Heart left ventricle (tissue), 16 donors: Measurements from ENCODE around the gene GRIPAP1. TPM values are rescaled to one million over a fixed set of nuclear protein-coding genes. Genes with fewer than 3 reads are reported as not detected.

ENCODE experiments used
- ATAC-seq, 4 donors: fragments of 200-7000 bp; cut with Tn5 transposase; one replicate each; pipeline ENCODE4 v1.9.1; 2020 to 2022; ENCODE audit warnings: moderate library complexity in 4 of 4, mild to moderate bottlenecking in 3 of 4, moderate number of reproducible peaks in 1 of 4
- DNase-seq, 5 donors: peaks; one replicate each; pipeline ENCODE4 v3.0.0-alpha.2; 2020
- H3K27ac ChIP-seq, 12 donors: fragments of 200-600 bp; sonication (generic) in 4 of 12; one replicate each; pipeline versions ENCODE4 v1.5.0 to v1.8.0; 2016 to 2022; ENCODE audit warnings: mild to moderate bottlenecking in 2 of 12
- H3K27me3 ChIP-seq, 9 donors: fragments of 200-600 bp; sonication (generic) in 2 of 9; one replicate each; pipeline versions ENCODE4 v1.5.1 to v1.8.0; 2016 to 2022; ENCODE audit warnings: mild to moderate bottlenecking in 3 of 9
- H3K36me3 ChIP-seq, 9 donors: fragments of 200-600 bp; sonication (generic) in 2 of 9; one replicate each; pipeline versions ENCODE4 v1.5.0 to v1.8.0; 2018 to 2022; ENCODE audit warnings: mild to moderate bottlenecking in 2 of 9
- H3K4me1 ChIP-seq, 12 donors: fragments of 200-600 bp; sonication (generic) in 4 of 12; one replicate each; pipeline versions ENCODE4 v1.5.0 to v1.8.0; 2016 to 2022; ENCODE audit warnings: mild to moderate bottlenecking in 3 of 12
- H3K4me3 ChIP-seq, 12 donors: fragments of 200-600 bp; sonication (generic) in 4 of 12; one replicate each; pipeline versions ENCODE4 v1.5.0 to v1.8.0; 2017 to 2022; ENCODE audit warnings: mild to moderate bottlenecking in 9 of 12, moderate library complexity in 4 of 12
- H3K9me3 ChIP-seq, 12 donors: fragments of 200-600 bp; sonication (generic) in 4 of 12; one replicate each; pipeline versions ENCODE4 v1.5.0 to v1.8.0; 2016 to 2022; ENCODE audit warnings: mild to moderate bottlenecking in 1 of 12
- CTCF ChIP-seq, 12 donors: fragments of 200-600 bp; sonication (generic) in 4 of 12; IDR thresholded peaks; one replicate each; pipeline versions ENCODE4 v1.5.0 to v1.8.0; 2018 to 2022; ENCODE audit warnings: antibody characterized with exemption in 12 of 12, mild to moderate bottlenecking in 5 of 12
- POLR2A ChIP-seq, 2 donors: fragments of 450-650 bp; IDR thresholded peaks; one replicate each; pipeline ENCODE4 v1.6.1; 2017; ENCODE audit warnings: antibody characterized with exemption in 2 of 2, mild to moderate bottlenecking in 2 of 2, moderate library complexity in 2 of 2
- WGBS, 4 donors: extraction: QIAGEN DNeasy Blood & Tissue Kit in 2 of 4; methylation state at CpG; one replicate each; pipeline versions ENCODE4 v1.1.5 to v1.1.7; 2013 to 2018; 5-methylcytosine and 5-hydroxymethylcytosine counted together
- intact Hi-C, 10 donors: fragments of 100-400 bp; cut with DNase I; formaldehyde crosslinking; loops; one replicate each; pipeline versions ENCODE4 v1.11.1 to v1.14.2; 2022
- polyA plus RNA-seq, 2 donors: library from polyadenylated mRNA; stranded (reverse); fragments of 200-250 nt; gene quantifications; one replicate each; pipeline ENCODE4 v1.2.3, GENCODE V29; 2013
- total RNA-seq, 9 donors: library from RNA; depleted of rRNA in 2 of 9; stranded (reverse); fragments of >200 nt in 2 of 9; fragmentation: NEBNext Ultra II Directional in 3 of 9; extraction: Animal tissue kit (Norgen Biotek cat#: 25700) in 3 of 9; gene quantifications; one replicate each; pipeline versions ENCODE4 v1.1.0 to v1.2.4, GENCODE V29; 2016 to 2023
- donor health status: ischemic (EF 13 %, LVEDD 7.1; RV severe dilation, severe dysfunction).
- donor health status: healthy with polysubstance abuse.
- donor health status: DM: no; HTN: yes; CAD: no.
- donor health status: DM: no; HTN: no; CAD: no.
- donor health status: ischemic (EF 25% LVEDD 6.9; RV normal size, moderate dysfunction).
- donor health status: ischemic (EF 25% LVEDD 5.7; RV mildly dilated, moderate dysfunction).
- donor health status: healthy.
- donor health status: DM: yes; HTN: yes; CAD: no.
- donor health status: ischemic (EF 35%, LVEDD 5.7; RV mildly dilated, moderate dysfunction).
- donor health status: nonischemic (EF 11% LVEDD 7.7; RV severe dilation, severe dysfunction).
- donor health status: DM: yes; HTN: yes; CAD: no.
- donor health status: PGD.
- donor health status: ischemic (EF 29% LVEDD 5.4; RV normal size, mild dysfunction).
- donor health status: nonischemic (EF 23%, LVEDD 6.1; RV moderate dilation, normal function).

Gene GRIPAP1
- total and polyA plus RNA-seq, 11 donors, result 11.4 to 41.6 (median 19.4) TPM

GRCh38 chrX:49030283-49030682 is 28.2 kb upstream of the GRIPAP1 start:
- Histone ChIP-seq H3K27me3 (no peaks in the 10 kb centered on the region), H3K9me3 (no peaks in the 10 kb centered on the region), H3K27ac (no peak overlapping the region), H3K4me3 (no peak overlapping the region), H3K4me1 (peaks cover 0 to 8% (median 0%) of the 10 kb centered on the region in 12 donors), H3K36me3 (peaks cover 0 to 61% (median 41%) of the 10 kb centered on the region in 9 donors)
- ATAC-seq (peak in 1 of 4 donors; percentile 38), DNase-seq (no peak)
- TF ChIP-seq POLR2A (IDR thresholded peaks at IDR 0.05), result no peak
- TF ChIP-seq CTCF (IDR thresholded peaks at IDR 0.05), result no peak
- intact Hi-C loops, result loop anchor here in 1 of 10 donors (10.0 kb wide), 1 partner anchor 55 kb away; the partner anchor contains the start of gene KCND1
- 73 to 80% (median 77%) methylated on average over 5 to 6 of the region's 6 CpGs for WGBS, 4 donors

GRCh38 chrX:49029876-49030275 is 27.8 kb upstream of the GRIPAP1 start:
- no peaks in the 10 kb centered on the region for H3K9me3 ChIP-seq
- no peak overlapping the region for H3K4me3 ChIP-seq
- DNase-seq (no peak), ATAC-seq (peak in 3 of 4 donors; percentile 11 to 32 (median 27))
- 77 to 89% (median 84%) methylated on average over 6 of the region's 6 CpGs for whole genome bisulfite sequencing, 4 donors
- peaks cover 0 to 8% (median 0%) of the 10 kb centered on the region in 12 donors for H3K4me1 ChIP-seq
- intact Hi-C loops, result loop anchor here in 1 of 10 donors (10.0 kb wide), 1 partner anchor 55 kb away; the partner anchor contains the start of gene KCND1
- TF ChIP-seq POLR2A (IDR thresholded peaks at IDR 0.05), result no peak
- no peak for TF ChIP-seq CTCF (IDR thresholded peaks at IDR 0.05)
- H3K27ac ChIP-seq, result no peak overlapping the region
- no peaks in the 10 kb centered on the region for H3K27me3 ChIP-seq
- H3K36me3 ChIP-seq, result peaks cover 0 to 61% (median 41%) of the 10 kb centered on the region in 9 donors

GRCh38 chrX:49019599-49020249 is 17.7 kb upstream of the GRIPAP1 start:
- no peak for TF ChIP-seq CTCF (IDR thresholded peaks at IDR 0.05)
- no peak for TF ChIP-seq POLR2A (IDR thresholded peaks at IDR 0.05)
- Histone ChIP-seq H3K27ac (no peak overlapping the region), H3K4me3 (no peak overlapping the region), H3K27me3 (no peaks in the 10 kb centered on the region), H3K4me1 (no peaks in the 10 kb centered on the region), H3K9me3 (no peaks in the 10 kb centered on the region), H3K36me3 (peaks cover 0 to 2% (median 0%) of the 10 kb centered on the region in 9 donors)
- WGBS, 4 donors, result 79 to 87% (median 83%) methylated on average over 7 of the region's 7 CpGs
- ATAC-seq (no peak), DNase-seq (no peak)
- intact Hi-C loops, result no loop called here

GRCh38 chrX:49019050-49019449 is 17.0 kb upstream of the GRIPAP1 start:
- intact Hi-C loops, result no loop called here
- no peak for DNase-seq
- no peaks in the 10 kb centered on the region for H3K4me1 ChIP-seq
- 84 to 93% (median 89%) methylated on average over 2 of the region's 2 CpGs for WGBS, 4 donors
- no peaks in the 10 kb centered on the region for H3K36me3 ChIP-seq
- TF ChIP-seq CTCF (IDR thresholded peaks at IDR 0.05) (no peak), POLR2A (IDR thresholded peaks at IDR 0.05) (no peak)
- no peak for ATAC-seq
- no peak overlapping the region for H3K27ac ChIP-seq
- no peak overlapping the region for H3K4me3 ChIP-seq
- H3K27me3 ChIP-seq, result no peaks in the 10 kb centered on the region
- no peaks in the 10 kb centered on the region for H3K9me3 ChIP-seq
